Neural cell (in vitro differentiated cells): ENCODE data around the gene AGK.

ENCODE experiments used
- CTCF ChIP-seq: fragments of 450-650 bp; IDR thresholded peaks from 2 replicates; pipeline ENCODE4 v1.5.1; 2014; ENCODE audit warnings: antibody characterized with exemption, mild to moderate bottlenecking, moderate library complexity; ENCODE audit not compliant: poor library complexity, severe bottlenecking
- EP300 ChIP-seq: fragments of 450-650 bp; conservative IDR thresholded peaks from 2 replicates; pipeline ENCODE4 v1.6.1; 2014; ENCODE audit warnings: antibody characterized with exemption, mild to moderate bottlenecking, moderate library complexity; ENCODE audit not compliant: poor library complexity, severe bottlenecking
- POLR2AphosphoS5 ChIP-seq: IDR thresholded peaks from 2 replicates; pipeline ENCODE4 v1.6.1; 2012
- RAD21 ChIP-seq: fragments of 450-650 bp; conservative IDR thresholded peaks from 2 replicates; pipeline ENCODE4 v1.6.1; 2014; ENCODE audit warnings: antibody characterized with exemption, mild to moderate bottlenecking, moderate library complexity

- no peak for TF ChIP-seq POLR2AphosphoS5
- TF ChIP-seq CTCF: no peak
- no peak for TF ChIP-seq RAD21
- TF ChIP-seq EP300: no peak
Observed at GRCh38 chr7:141696348-141696747, 145.1 kb downstream of the AGK start.
